ENCODE results near the gene GRM6. TPM values are rescaled to one million over a fixed set of nuclear protein-coding genes. Genes with fewer than 3 reads are reported as not detected.

GRM6 gene
- total RNA-seq (2014; rRNA removed; shearing (Covaris generic)), result not detected in 2 replicates

DNA sequence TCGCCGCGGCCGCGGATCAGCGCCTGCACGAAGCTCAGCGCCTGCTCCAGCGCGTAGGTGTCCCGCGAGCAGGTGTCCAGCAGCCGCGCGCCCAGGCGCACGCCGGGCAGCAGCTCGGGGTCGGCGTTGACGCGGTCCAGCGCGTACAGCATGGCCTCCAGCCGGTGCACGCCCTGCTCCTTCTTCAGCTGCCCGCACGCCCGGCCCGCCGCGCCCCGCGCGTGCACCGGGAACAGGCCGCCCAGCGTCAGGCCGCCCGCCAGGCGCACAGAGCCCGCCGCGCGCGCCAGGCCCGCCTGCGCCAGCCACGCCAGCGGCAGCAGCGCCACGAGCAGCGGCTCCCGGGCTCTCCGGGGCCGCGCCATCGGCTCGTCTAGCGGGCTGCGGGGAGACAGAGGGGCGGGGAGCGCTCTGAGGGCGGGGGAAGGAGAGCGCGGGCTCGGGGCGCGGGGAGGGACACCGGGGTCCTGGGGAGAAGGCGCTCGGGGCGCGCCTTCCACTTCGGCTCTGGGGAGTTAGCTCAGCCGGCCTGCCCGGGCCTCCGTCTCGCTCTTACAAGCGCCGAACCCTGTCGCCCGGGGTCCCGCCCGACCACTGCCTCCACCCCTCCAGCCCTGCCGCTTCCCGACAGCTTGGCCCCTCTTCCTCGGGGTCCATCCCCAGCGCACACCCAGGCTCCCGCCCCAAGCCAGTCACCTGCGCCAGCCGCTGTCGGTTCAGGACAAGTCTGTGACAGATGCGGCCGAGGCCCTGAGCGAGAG is at the start of gene GRM6:
TSS of gene GRM6 (minus strand) at position 741 of the 761 bp plus-strand sequence. CDS start at position 365, 376 bp downstream.
- in situ Hi-C loops (cut with HindIII; ENCODE audit: low sequenced_read_pairs), result no loop called here
- DNase-seq (ENCODE audit: low spot score), result no peak

DNA sequence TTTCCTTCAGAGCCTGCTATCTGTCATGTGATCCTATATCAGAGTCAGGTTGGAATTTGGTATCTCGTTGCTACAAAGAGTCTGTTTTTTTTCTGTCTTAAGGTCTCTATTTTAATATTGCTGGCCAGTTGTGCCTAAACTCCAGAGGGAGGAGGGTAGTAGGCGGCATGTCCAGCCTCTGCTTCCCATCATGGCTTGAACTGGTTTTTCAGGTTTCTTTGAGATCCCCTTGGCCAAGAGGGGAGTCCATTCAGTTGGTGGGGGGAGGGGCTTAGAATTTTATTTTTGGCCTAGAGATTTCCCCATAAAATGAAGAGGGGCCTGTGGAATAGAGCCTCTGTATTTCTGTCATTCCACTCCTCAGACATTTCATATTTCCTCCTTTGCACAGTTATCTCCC is 49.6 kb upstream of the GRM6 start:
- in situ Hi-C loops (cut with HindIII; ENCODE audit: low sequenced_read_pairs), result no loop called here
- no peak for DNase-seq (ENCODE audit: low spot score)

DNA sequence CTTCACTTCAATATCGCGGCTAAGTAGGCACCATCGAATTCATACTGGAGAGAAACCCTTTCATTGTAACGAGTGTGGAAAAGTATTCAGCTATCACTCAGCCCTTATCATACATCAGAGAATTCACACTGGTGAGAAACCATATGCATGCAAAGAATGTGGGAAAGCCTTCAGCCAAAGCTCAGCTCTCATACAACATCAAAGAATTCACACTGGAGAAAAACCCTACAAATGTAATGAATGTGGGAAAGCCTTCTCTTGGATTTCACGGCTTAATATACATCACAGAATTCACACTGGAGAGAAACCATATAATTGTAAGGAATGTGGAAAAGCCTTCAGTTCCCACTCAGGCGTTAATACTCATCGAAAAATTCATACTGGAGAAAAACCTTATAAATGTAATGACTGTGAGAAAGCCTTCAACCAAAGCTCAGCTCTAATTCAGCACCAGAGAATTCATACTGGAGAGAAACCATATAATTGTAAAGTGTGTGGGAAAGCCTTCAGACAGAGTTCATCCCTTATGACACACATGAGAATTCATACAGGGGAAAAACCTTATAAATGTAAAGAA is 38.0 kb upstream of the GRM6 start:
- no peak for DNase-seq (ENCODE audit: low spot score)

DNA sequence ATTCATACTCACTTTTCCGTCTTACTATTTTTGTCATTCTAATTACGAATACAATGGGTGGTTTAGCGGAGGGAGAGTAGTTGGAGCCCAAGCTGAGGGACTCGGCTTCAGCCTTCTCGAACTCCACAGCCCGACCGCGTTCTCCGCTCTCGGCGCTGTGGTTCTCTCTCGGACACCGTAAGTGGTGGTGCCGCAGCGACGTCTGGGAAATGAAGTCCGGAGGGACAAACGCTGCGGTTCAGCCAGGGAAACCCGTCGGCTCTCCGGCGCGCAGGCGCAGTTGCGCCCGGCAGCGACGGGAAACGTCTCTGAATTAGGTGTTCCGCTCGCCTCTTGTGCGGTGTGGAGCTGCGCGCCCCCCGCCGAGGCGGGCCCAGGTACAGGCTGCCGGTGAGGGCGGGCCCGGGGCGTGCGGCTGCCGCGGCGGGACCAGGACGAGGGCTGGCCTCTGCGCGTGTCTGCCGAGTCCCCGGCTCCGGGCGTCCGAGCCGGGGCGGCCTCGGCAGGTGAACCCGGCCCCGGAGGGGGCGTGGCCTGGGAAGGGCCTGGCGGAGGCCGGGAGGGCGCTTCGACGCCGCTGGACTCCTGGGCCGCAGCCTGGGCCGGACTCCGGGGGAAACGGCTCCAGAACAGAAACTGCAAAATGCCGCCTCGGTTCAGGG is 28.5 kb upstream of the GRM6 start, which contains the start of gene ZNF879:
TSS of gene ZNF879 (plus strand) at position 277 of the 662 bp plus-strand sequence. CDS start 1,201 bp downstream, outside the sequence.
- in situ Hi-C loops (cut with HindIII; ENCODE audit: low sequenced_read_pairs), result no loop called here
- DNase-seq (ENCODE audit: low spot score), result peak; percentile 94

More for the DNA sequence above, 38.0 kb upstream of the GRM6 start:
- in situ Hi-C loops (cut with HindIII; ENCODE audit: low sequenced_read_pairs), result no loop called here

DNA sequence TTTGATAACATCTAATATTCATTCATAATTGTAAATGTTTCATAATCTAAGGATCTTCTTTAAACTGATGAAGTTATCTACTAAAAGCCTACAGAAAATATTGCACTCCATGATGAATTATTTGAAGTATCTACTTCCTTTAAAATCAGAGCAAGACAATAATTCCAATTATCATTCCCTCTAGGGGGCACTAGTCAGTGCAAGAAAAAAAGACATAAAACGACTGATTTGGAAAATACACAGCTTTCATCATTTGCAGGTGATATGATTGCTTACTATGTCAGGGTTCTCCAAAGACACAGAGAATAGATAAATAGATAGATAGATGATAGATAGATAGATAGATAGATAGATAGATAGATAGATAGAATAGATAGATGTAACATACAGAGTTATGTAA is 13.5 kb upstream of the GRM6 start:
- in situ Hi-C loops (cut with HindIII; ENCODE audit: low sequenced_read_pairs), result no loop called here
- no peak for DNase-seq (ENCODE audit: low spot score)

DNA sequence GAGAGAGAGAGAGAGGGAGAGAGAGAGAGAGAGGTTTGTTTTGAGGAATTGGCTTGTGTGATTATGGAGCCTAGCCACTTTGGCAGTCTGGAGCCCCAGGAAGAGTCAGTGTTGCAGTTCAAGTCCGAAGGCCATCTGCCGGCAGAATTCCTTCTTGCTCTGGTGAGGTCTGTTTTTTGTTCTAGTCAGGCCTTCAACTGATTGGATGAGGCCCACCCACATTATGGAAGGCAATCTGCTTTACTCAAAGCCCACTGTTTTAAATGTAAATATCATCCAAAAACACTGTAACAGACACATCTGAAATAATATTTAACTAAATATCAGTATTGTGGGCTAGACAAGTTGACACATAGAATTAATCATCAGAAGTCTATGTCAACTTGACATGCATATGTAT is 11.4 kb upstream of the GRM6 start:
- in situ Hi-C loops (cut with HindIII; ENCODE audit: low sequenced_read_pairs), result no loop called here
- no peak for DNase-seq (ENCODE audit: low spot score)

DNA sequence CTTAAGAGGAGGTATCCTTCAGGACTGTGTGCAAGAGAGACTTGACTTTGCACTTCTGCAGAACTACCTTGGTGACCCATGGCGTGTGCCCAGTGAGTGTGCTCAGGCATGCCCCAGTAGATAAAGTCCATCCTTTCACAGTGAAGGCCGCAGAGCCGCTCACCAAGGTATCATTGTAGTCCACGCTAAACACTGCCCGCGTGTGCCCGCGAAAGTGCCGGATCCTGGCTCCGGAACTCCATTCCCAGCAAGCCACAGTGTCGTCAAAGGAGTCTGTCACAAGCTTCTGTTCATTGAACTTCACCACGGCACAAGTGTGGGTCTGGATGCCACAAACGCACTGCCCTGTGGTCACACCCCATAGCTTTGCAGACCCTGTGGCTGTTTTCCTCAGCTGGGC is 3.3 kb upstream of the GRM6 start:
- no peak for DNase-seq (ENCODE audit: low spot score)
- in situ Hi-C loops (cut with HindIII; ENCODE audit: low sequenced_read_pairs), result no loop called here

DNA sequence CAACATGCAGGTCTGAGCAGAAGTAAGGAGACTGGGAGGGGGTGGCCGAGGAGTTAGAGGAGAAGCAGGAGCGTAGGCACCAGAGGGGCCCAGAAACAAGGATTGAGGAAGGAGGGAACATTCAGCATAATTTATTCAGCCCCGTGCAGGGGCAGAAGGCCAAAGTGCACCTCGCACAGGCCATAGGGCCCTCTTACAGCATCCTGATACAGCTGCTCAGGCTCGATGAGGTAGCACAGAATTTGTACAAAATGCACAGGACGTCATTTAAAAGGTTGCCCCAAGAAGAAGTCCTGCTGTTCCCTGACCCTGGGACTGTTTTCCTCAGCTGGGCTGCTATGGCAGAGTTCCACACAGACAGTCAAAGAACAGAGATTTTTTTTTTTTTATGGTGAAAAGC is 2.1 kb upstream of the GRM6 start:
- in situ Hi-C loops (cut with HindIII; ENCODE audit: low sequenced_read_pairs), result no loop called here

DNA sequence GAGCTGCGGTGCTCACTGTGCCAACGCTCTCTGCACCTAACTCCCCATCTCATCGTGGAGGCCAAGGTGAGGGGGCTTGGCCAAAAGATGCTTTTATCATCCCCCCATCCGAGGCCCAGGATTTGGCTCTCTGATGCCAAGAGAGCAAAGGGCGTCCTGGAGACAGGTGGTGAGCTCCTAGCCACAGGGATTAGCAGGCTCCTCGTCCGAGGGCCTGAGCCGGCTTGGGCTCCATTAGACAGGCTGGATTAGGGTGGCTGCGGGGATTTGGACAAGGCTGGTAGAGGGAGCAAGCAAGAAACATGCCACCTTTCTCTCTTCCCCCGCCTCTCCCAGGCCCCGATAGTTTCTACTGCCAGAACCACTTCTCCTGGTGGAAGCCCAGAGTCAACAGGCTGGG is 1.0 kb upstream of the GRM6 start:
- DNase-seq (ENCODE audit: low spot score), result no peak
- in situ Hi-C loops (cut with HindIII; ENCODE audit: low sequenced_read_pairs), result no loop called here

More for the DNA sequence above, 2.1 kb upstream of the GRM6 start:
- no peak for DNase-seq (ENCODE audit: low spot score)

DNA sequence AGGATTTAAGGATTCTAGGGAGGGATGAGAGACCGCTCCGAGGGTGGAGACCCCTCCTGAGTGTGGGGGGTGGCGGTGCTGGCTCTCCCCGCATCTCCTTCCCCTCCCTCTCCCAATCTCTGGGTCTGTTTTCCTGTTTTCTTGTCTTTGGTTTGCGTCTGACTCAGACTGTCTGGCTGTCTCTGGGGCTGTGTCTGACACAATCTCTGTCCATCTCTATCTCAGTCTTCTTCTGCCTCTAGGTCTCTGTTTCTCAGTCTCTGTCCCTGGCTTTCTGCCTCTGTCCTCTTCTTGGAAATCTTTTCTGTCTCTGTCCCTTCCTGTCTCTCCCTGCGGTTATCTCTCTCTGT is 196 bp upstream of the GRM6 start:
- no peak for DNase-seq (ENCODE audit: low spot score)

DNA sequence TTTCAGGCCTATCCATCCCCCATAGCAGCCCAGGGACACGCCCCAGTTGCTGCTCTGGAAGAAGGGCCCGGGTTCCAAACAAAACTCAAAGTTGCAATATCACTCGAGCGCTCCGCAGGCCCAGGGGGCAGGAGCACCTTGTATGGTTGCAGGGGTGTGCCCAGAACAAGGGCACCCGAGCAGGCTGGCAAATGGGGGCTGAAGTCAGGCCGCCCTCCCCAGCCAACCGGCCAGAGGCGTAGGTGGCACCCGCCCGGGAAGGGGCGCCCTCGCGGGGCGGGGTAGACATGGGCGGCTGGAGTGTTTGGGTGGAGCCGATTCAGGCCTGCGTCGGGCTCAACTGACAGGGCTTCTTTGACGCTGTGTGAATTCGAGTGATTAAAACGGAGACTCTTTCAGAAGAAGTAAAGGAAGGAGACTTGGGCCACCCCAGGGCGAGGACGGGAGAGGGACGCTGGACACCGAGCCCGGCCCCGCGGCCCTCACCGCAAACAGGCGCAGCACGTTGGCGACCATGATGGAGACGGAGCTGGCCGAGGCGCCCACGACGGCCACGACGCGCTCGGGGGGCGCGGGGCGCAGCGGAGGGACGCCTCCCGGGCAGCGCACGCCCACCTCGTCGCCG is 1.1 kb downstream of the GRM6 start:
- no peak for DNase-seq (ENCODE audit: low spot score)
- in situ Hi-C loops (cut with HindIII; ENCODE audit: low sequenced_read_pairs), result no loop called here

More for the DNA sequence above, 196 bp upstream of the GRM6 start:
- in situ Hi-C loops (cut with HindIII; ENCODE audit: low sequenced_read_pairs), result no loop called here

DNA sequence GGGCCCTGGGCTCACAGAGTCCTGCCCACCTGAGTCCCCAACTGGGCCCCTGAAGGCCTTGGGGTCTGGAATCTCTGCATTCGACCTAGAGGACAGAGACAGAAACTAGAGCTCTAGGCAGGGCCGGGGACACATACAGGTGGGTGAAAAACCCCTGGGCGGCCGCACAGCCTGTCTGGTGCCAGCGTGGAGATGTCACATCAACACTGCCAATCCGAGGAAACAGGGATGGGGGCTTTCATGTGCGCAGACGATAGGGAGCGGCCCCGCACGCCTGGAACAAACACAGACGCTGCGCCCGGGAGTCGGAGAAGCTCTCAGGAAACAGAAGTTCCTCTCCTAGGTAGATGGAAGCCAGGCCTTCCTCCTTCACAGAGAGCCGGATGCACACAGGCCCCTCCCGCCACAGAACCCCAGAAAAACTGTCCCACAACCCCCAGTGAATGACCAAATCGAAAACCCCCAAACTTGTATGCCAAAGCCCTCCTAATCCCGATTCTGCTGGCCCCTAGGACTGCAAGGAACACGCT is 1.8 kb downstream of the GRM6 start:
- in situ Hi-C loops (cut with HindIII; ENCODE audit: low sequenced_read_pairs), result no loop called here
- DNase-seq (ENCODE audit: low spot score), result no peak

DNA sequence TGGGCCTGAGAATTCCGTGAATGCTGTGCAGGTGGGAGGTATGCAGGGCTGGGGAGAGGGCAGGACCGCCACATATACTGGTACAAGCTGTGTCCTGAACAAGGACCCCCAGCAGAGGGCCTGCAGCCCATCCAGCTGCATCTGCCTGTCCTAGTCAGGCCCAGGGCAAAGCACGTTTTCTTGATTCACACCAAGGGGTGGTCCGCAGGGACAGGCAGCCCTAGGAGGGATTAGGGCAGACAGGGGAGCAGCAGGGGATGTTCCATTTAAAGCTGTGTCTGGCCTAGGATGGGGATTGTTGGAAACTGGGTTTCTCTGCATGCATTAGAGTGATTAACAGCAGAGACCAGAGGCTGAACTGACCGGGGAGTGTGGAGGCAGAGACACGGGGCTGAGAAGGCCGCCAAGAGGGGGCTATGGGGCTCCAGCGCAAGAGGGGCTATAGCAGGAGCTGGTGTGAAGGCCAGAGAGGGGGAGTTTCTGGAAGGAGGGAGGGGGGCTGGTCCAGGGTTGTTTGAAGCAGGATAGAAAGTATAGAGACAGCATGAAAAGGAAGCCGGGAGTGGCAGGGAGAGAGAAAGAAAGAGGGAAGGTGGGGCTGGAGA is 2.7 kb downstream of the GRM6 start:
- in situ Hi-C loops (cut with HindIII; ENCODE audit: low sequenced_read_pairs), result no loop called here
- DNase-seq (ENCODE audit: low spot score), result no peak

DNA sequence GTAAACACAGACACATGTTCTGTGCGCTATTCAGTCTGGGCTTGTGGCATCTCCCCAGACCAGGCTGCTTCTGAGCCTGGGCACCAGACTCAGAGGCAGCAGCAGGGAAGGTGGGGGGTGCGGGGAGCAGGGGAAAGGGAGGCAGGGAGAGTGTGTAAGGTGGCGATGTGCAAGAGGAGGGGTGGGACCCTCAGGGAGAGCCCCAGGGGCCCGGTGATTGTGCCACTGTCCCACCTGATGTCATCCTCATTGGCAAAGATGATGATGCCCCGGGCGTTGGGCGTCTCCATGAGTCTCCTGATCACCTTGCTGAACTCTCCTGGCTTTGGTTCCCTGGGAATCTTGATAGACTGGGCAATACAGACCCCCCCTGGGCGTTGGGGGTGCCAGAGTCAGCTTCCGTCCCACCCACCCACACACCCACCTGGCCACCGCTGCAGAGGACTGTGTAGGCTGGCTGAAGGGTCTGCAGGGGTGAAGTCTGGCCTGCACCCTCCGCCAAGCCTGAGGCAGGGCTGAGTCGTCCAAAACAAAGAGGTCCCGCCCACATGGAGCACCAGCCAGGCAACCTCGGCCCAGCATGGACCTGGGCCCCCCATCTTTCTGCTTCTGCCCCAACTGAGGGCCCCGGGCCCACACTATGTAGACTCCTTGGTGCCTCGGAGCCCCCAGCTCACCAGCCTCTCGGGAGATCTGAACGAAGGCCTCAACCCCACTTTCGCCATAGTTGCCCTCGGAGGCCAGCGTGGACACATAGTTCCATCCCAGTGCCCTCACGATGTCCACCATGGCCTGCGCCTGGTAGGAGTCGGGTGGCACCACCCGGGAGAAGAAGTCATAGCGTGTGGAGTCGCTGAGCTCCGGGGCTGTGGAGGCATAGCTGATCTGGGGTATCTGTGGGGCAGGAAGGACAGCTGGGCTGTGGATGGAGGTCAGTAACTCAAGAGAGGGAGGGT is 3.7 kb downstream of the GRM6 start:
- in situ Hi-C loops (cut with HindIII; ENCODE audit: low sequenced_read_pairs), result no loop called here
- DNase-seq (ENCODE audit: low spot score), result no peak

DNA sequence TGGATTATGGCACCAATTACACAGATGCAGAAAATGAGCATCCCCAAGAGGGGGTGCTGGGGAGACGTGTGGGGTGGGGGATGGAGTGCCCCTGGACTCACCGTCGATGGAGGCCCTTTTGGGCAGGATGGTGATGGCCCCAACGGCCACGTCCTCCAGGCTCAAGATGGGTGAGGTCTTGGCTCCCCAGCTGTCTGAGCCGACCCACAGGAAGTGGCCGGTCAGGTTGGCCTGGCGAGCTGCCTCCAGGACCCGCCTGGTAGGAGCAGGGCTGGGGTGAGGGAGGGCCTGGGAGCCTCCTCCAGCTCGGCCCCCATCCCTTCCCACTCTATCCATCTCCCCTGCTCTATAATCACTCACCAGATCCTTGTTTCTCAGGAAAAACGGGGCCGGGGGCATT is 4.6 kb downstream of the GRM6 start:
- DNase-seq (ENCODE audit: low spot score), result no peak
- in situ Hi-C loops (cut with HindIII; ENCODE audit: low sequenced_read_pairs), result no loop called here

DNA sequence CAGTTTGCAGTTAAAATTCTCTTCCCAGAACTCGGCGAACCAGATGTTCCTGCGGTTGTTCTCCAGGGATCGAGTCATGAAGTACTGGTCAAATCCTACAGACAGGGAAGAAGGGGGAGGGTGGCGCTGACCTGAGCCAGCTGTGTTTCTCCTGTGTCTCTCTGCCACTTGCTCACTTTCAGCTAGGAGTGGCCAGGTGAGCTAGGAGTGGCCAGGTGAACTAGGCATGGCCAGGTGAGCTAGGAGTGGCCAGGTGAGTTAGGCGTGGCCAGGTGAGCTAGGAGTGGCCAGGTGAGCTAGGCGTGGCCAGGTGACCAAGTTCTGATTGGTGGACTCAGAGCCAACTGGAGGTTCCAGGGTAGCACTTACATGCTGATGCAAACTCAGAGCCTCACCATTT is 5.8 kb downstream of the GRM6 start:
- DNase-seq (ENCODE audit: low spot score), result no peak
- in situ Hi-C loops (cut with HindIII; ENCODE audit: low sequenced_read_pairs), result no loop called here

DNA sequence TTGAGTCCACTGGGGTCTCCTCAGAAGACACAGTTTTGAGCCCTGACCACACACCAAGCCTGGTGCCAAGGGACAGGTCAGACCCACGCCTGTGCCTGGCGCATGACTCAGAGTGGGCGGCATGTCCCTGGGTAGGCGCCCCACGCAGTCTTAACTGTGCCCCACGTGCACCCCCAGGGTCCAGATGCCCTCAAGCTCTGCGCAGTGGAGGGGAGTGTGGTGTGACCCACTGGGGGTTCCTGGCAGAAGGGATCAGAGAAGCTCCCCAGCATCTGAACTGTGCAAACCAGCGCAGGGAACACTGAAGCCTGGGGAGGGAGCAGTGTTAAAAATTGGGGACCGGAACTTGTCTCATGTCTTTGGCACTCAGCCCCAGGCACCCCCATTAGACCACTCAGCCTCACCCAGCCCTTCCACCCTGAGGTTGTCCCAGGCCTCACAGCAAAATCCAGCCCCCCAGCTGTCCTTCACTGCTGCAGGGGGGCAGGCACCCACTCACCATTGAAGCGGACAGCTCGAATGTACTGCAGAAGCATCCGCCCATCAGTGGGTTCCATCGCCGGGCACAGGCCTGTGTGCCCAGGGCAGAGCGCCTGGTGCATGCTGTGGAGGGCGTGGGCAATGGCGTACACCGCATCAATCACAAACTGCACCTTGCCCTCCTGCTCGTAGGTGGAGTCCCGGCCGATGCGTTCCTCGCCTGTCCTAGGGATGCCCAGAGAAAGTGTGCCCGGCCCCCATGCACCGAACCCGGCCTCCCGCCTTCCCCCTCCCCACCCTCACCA is 6.5 kb downstream of the GRM6 start:
- in situ Hi-C loops (cut with HindIII; ENCODE audit: low sequenced_read_pairs), result no loop called here
- DNase-seq (ENCODE audit: low spot score), result no peak

Data from G401 (cell line).